Adipose tissue (tissue), 3 donors: ENCODE measurements around the gene PHAF1. TPM values are rescaled to one million over a fixed set of nuclear protein-coding genes. Genes with fewer than 3 reads are reported as not detected.
"Not testable (repeated sequence)": the region's sequence is repeated elsewhere in the genome, so short reads cannot be mapped to it uniquely, and the experiment has no call there.

Experiments used
- H3K27ac ChIP-seq: one replicate; pipeline ENCODE4 v1.5.1; 2013; ENCODE audit warnings: low read depth, low read length
- WGBS, 3 donors: extraction: QIAGEN DNeasy Blood & Tissue Kit; methylation state at CpG; one replicate each; pipeline ENCODE4 v1.1.7; 2013; 5-methylcytosine and 5-hydroxymethylcytosine counted together
- polyA plus RNA-seq, 3 donors: library from polyadenylated mRNA; stranded (reverse); fragments of 200-250 nt; gene quantifications; one replicate each; pipeline ENCODE4 v1.2.3, GENCODE V29; 2013
- donor health status: healthy with polysubstance abuse.
- donor health status: Bipolar disorder and iron deficiency.
- donor health status: healthy.

The PHAF1 gene
- polyA plus RNA-seq, 3 donors = 4.6 to 6.8 (median 6.6) TPM

- no peak overlapping the region for H3K27ac ChIP-seq
- WGBS, 3 donors = 87 to 93% (median 89%) methylated on average over 4 of the region's 4 CpGs
Measured at GRCh38 chr16:67101311-67102082, 8.2 kb upstream of the PHAF1 start.

- H3K27ac ChIP-seq = no peak overlapping the region
- WGBS, 3 donors = 49 to 56% (median 54%) methylated on average over 4 of the region's 4 CpGs
Measured at GRCh38 chr16:67104061-67104460, 5.7 kb upstream of the PHAF1 start.

- 77 to 85% (median 78%) methylated on average over 6 of the region's 6 CpGs for WGBS, 3 donors
- H3K27ac ChIP-seq = no peak overlapping the region
Measured at GRCh38 chr16:67104845-67105244, 4.9 kb upstream of the PHAF1 start.

GRCh38 chr16:67105246-67105645, 4.5 kb upstream of the PHAF1 start:
- 45 to 91% (median 49%) methylated on average over 2 of the region's 2 CpGs for WGBS, 3 donors
- H3K27ac ChIP-seq = no peak overlapping the region

GRCh38 chr16:67105881-67106280, 3.9 kb upstream of the PHAF1 start:
- no peak overlapping the region for H3K27ac ChIP-seq
- WGBS, 3 donors = 45 to 63% (median 48%) methylated on average over 4 to 5 of the region's 5 CpGs

- H3K27ac ChIP-seq = no peak overlapping the region
- WGBS, 3 donors = 95 to 96% (median 95%) methylated on average over 6 of the region's 6 CpGs
Measured at GRCh38 chr16:67108489-67108888, 1.3 kb upstream of the PHAF1 start.

- H3K27ac ChIP-seq = no peak overlapping the region
- WGBS, 3 donors = 68 to 73% (median 71%) methylated on average over 18 of the region's 18 CpGs
Measured at GRCh38 chr16:67108931-67109406, 772 bp upstream of the PHAF1 start.

DNA sequence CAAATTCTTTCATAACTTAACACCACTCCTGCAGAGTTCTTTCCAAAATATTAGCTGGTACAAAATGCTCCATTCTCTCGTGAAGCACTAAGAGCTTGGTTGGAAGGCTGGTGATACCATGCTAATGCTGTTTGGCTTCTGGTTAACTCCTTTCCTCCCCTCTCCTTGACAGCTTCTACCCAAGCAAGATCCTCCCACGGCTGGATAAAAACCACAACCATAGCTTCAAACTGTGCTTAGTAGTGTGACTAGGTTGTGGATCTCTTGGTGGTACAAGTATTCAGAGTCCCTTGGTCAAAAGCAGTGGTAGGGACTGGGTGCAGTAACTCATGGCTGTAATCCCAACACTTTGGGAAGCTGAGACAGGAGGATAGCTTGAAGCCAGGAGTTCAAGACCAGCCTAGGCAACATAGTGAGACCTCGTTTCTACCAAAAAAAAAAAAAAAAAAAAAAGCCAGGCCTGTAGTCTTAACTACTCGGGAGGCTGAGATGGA, 2.3 kb downstream of the PHAF1 start:
- no peak overlapping the region for H3K27ac ChIP-seq
- 68 to 76% (median 76%) methylated on average over 3 to 4 of the region's 4 CpGs for WGBS, 3 donors

DNA sequence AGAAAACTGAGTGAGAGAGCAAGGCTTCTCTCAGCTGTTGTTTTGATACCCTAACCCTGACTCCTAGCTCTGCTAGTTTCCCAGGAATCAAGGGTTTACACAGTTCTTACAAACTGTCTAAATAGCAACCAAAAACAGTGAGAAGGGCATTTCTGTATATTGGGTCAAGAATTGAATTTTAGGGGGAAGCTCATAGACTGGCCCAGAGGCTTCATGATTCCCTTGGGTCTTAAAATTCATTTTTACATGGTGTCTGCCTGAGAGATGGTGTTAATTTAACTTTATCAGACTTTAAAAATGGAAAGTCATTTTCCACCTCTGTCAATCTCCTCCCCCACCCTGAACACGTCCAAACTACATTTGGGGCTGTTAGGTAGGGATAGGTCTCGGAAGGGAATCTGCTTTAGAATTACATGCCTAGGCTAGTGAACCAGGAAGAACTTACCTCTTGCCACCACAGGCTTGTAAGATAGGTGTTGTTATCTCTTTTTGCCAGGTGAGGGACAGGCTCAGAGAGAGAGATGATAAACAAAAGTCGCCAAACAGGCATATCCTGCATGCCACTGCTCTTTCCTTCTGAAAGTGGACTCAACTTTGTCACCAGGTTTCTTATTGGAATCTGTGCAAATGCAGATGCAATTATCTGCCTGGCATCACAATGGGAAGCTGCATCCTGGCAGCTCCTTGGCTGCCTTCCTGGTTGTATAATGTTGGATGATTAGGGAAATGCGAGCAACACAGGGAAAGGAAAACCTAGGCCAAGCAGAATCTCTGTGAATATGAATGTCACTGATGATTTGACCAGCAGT, 3.1 kb downstream of the PHAF1 start:
- WGBS, 3 donors = 65 to 79% (median 74%) methylated on average over 4 of the region's 4 CpGs
- H3K27ac ChIP-seq = no peak overlapping the region

GRCh38 chr16:67114793-67115192, 5.1 kb downstream of the PHAF1 start:
- WGBS, 3 donors = 69 to 91% (median 89%) methylated on average over 2 of the region's 2 CpGs
- H3K27ac ChIP-seq = no peak overlapping the region

- no peak overlapping the region for H3K27ac ChIP-seq
- WGBS, 3 donors = 78 to 90% (median 81%) methylated on average over 7 of the region's 7 CpGs
Measured at GRCh38 chr16:67115639-67116038, 5.9 kb downstream of the PHAF1 start.

DNA sequence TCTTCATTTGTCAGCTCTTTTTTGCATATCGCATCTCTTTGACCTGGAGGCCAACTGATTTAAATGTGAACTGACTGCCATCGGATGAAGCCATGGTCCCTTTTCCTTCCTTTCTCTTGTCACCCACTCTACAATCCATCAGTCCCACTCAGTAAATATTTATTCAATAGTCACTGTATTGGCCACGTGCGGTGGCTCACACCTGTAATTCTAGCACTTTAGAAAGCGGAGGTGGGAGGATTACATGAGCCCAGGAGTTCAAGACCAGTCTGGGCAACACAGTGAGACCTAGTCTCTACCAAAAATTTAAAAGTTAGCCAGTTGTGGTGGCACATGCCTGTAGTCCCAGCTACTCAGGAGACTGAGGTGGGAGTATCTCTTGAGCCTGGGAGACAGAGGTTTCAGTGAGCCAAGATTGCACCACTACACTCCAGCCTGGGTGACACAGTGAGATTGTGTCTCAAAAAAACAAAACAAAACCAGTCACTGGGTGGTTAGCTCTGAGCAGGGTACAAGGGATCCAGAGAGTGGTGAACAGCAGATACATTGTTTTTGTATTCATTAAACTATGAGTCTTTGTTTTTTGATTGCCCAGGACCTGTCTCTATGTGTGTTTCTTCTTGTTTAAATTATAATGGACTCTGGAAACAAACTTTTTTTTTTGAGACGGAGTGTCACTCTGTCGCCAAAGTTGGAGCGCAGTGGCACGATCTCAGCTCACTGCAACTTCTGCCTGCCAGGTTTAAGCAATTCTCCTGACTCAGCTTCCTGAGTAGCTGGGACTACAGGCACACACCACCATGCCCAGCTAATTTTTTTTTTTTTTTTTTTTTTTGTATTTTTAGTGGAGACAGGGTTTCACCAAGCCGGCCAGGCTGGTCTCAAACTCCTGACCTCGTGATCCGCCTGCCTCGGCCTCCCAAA, 6.9 kb downstream of the PHAF1 start:
- WGBS, 3 donors = 73 to 79% (median 73%) methylated on average over 13 of the region's 13 CpGs

DNA sequence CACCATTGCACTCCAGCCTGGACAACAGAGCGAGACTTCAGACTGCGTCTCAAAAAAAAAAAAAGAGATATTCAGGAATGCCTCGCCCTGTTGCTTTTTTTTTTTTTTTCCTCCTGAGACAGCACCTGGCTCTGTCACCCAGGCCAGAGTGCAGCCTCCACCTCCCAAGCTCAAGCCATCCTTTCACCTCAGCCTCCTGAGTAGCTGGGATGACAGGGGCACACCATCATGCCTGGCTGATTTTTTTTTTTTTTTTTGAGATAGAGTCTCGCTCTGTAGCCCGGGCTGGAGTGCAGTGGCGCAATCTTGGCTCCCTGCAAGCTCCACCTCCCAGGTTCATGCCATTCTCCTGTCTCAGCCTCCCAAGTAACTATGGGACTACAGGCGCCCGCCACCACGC, 8.0 kb downstream of the PHAF1 start:
- WGBS, 3 donors = 89 to 96% (median 93%) methylated on average over 8 to 9 of the region's 9 CpGs
- no peak overlapping the region for H3K27ac ChIP-seq

More for the DNA sequence above, 6.9 kb downstream of the PHAF1 start:
- H3K27ac ChIP-seq = no peak overlapping the region

GRCh38 chr16:67120025-67120424, 10.3 kb downstream of the PHAF1 start:
- H3K27ac ChIP-seq = no peak overlapping the region
- WGBS, 3 donors = 82 to 89% (median 88%) methylated on average over 5 of the region's 5 CpGs

- H3K27ac ChIP-seq = not testable (repeated sequence)
- 96 to 97% (median 96%) methylated on average over 5 of the region's 5 CpGs for WGBS, 3 donors
Measured at GRCh38 chr16:67122799-67123198, 13.1 kb downstream of the PHAF1 start.

- H3K27ac ChIP-seq = no peak overlapping the region
Measured at GRCh38 chr16:67128417-67128816, 18.7 kb downstream of the PHAF1 start.

GRCh38 chr16:67128887-67129286, 19.1 kb downstream of the PHAF1 start:
- no peak overlapping the region for H3K27ac ChIP-seq
- 88 to 97% (median 94%) methylated on average over 3 of the region's 3 CpGs for WGBS, 3 donors

DNA sequence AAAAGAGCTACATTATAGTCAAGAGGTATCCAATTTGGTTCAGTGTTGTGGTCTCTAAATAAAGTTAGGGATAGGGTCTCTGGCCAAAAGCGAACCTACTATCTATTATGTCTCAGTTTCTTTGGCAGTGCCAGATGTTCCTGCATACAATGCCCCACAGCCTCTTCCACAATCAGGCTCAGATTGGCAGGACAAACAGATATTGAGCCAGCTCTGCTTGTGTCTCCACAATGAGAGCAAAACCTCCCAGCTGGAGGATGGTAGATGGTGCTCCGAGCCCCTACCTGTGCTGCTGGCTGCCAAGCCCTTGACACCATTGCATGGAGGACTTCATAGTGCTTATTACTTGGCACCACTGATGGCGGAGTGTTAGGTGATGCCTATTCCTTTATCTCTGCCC, 19.7 kb downstream of the PHAF1 start:
- 92 to 98% (median 96%) methylated on average over 3 of the region's 3 CpGs for WGBS, 3 donors
- no peak overlapping the region for H3K27ac ChIP-seq
